NCI-H1092 (cell line): ENCODE data around the gene GTF2H2C.
"Not testable (repeated sequence)": the region's sequence is repeated elsewhere in the genome, so short reads cannot be mapped to it uniquely, and the experiment has no call there.

ENCODE experiments used
- DNase-seq: peaks from one replicate; lab custom pipeline; 2025; lab: John Stamatoyannopoulos, UW

Gene GTF2H2C

GRCh38 chr5:69566172-69566571 lies 6.2 kb downstream of the GTF2H2C start:
- DNase-seq = not testable (repeated sequence)

- DNase-seq = not testable (repeated sequence)
These were observed 8.1 kb downstream of the GTF2H2C start for GRCh38 chr5:69568072-69568471.

GRCh38 chr5:69583356-69583755 lies 23.4 kb downstream of the GTF2H2C start:
- DNase-seq = not testable (repeated sequence)

- not testable (repeated sequence) for DNase-seq
These were observed 36.3 kb downstream of the GTF2H2C start for GRCh38 chr5:69596114-69596840.

- DNase-seq = not testable (repeated sequence)
These were observed 42.0 kb downstream of the GTF2H2C start for GRCh38 chr5:69601947-69602346.

- not testable (repeated sequence) for DNase-seq
These were observed 46.8 kb downstream of the GTF2H2C start for GRCh38 chr5:69606839-69607238.

- DNase-seq = not testable (repeated sequence)
These were observed 47.8 kb downstream of the GTF2H2C start for GRCh38 chr5:69607750-69608149.

- not testable (repeated sequence) for DNase-seq
These were observed 49.0 kb downstream of the GTF2H2C start for GRCh38 chr5:69608861-69609496.

GRCh38 chr5:69614843-69615242 lies 54.9 kb downstream of the GTF2H2C start:
- DNase-seq = not testable (repeated sequence)

GRCh38 chr5:69631879-69632278 lies 71.9 kb downstream of the GTF2H2C start:
- DNase-seq = not testable (repeated sequence)
